SK-N-SH treated with all-trans-retinoic acid at 6 μM for 48 hours (cell line): ENCODE results near the gene HSPA13.

Source experiments
- ATAC-seq: fragments of 200-7000 bp; cut with Tn5 transposase; 3 replicates; pipeline ENCODE4 v1.9.1; 2020; ENCODE audit warnings: mild to moderate bottlenecking, moderate library complexity
- ARNTL ChIP-seq: fragments of 450-650 bp; formaldehyde crosslinking; IDR thresholded peaks from 2 replicates; pipeline ENCODE4 v1.5.0; 2020; ENCODE audit warnings: low read depth, mild to moderate bottlenecking, moderate library complexity, borderline replicate concordance
- BACH2 ChIP-seq: fragments of 250-450 bp; sonication (Bioruptor Pico); IDR thresholded peaks from 2 replicates; pipeline ENCODE4 v1.9.0; 2021; ENCODE audit warnings: mild to moderate bottlenecking, borderline replicate concordance
- CREB5 ChIP-seq: fragments of 250-450 bp; sonication (Bioruptor Pico); IDR thresholded peaks from 2 replicates; pipeline ENCODE4 v1.5.1; 2020; ENCODE audit warnings: low read depth, mild to moderate bottlenecking, moderate library complexity
- CSDC2 ChIP-seq: fragments of 250-450 bp; sonication (Bioruptor Pico); IDR thresholded peaks from 2 replicates; pipeline ENCODE4 v1.5.0; 2020; ENCODE audit warnings: mild to moderate bottlenecking, moderate library complexity
- CSRNP3 ChIP-seq: fragments of 250-450 bp; sonication (Bioruptor Pico); IDR thresholded peaks from 2 replicates; pipeline ENCODE4 v1.5.1; 2021; ENCODE audit warnings: mild to moderate bottlenecking, moderate library complexity
- ESRRG ChIP-seq: fragments of 250-450 bp; sonication (Bioruptor Pico); IDR thresholded peaks from 2 replicates; pipeline ENCODE4 v1.6.1; 2021; ENCODE audit warnings: mild to moderate bottlenecking
- GLIS3 ChIP-seq: fragments of 250-450 bp; sonication (Bioruptor Pico); IDR thresholded peaks from 2 replicates; pipeline ENCODE4 v1.5.0; 2020; ENCODE audit warnings: mild to moderate bottlenecking, moderate library complexity
- ISL1 ChIP-seq: fragments of 250-450 bp; sonication (Bioruptor Pico); IDR thresholded peaks from 2 replicates; pipeline ENCODE4 v2.1.2; 2022; ENCODE audit warnings: mild to moderate bottlenecking, moderate library complexity
- OSR1 ChIP-seq: fragments of 250-450 bp; sonication (Bioruptor Pico); IDR thresholded peaks from 2 replicates; pipeline ENCODE4 v1.8.0; 2022; ENCODE audit warnings: moderate library complexity, mild to moderate bottlenecking, inconsistent platforms
- PATZ1 ChIP-seq: fragments of 250-450 bp; sonication (Bioruptor Pico); IDR thresholded peaks from 2 replicates; pipeline ENCODE4 v1.8.0; 2020; ENCODE audit warnings: mild to moderate bottlenecking, moderate library complexity, borderline replicate concordance
- POU6F1 ChIP-seq: fragments of 250-450 bp; sonication (Bioruptor Pico); IDR thresholded peaks from 2 replicates; pipeline ENCODE4 v1.8.0; 2021; ENCODE audit warnings: low read depth, mild to moderate bottlenecking, moderate library complexity, borderline replicate concordance
- RARB ChIP-seq: fragments of 250-450 bp; sonication (Bioruptor Pico); IDR thresholded peaks from 2 replicates; pipeline ENCODE4 v1.8.0; 2021; ENCODE audit warnings: mild to moderate bottlenecking, moderate library complexity
- SNAI2 ChIP-seq: fragments of 250-450 bp; sonication (Bioruptor Pico); IDR thresholded peaks from 2 replicates; pipeline ENCODE4 v1.5.0; 2020; ENCODE audit warnings: mild to moderate bottlenecking, moderate library complexity
- TCF4 ChIP-seq: fragments of 250-450 bp; sonication (Bioruptor Pico); IDR thresholded peaks from 2 replicates; pipeline ENCODE4 v1.8.0; 2021; ENCODE audit warnings: mild to moderate bottlenecking, moderate library complexity, borderline replicate concordance
- TOX ChIP-seq: fragments of 250-450 bp; sonication (Bioruptor Pico); IDR thresholded peaks from 2 replicates; pipeline ENCODE4 v1.8.0; 2021; ENCODE audit warnings: mild to moderate bottlenecking, moderate library complexity, borderline replicate concordance
- TSHZ2 ChIP-seq: fragments of 250-450 bp; sonication (Bioruptor Pico); IDR thresholded peaks from 2 replicates; pipeline ENCODE4 v1.5.0; 2020; ENCODE audit warnings: mild to moderate bottlenecking, moderate library complexity
- ZC3H10 ChIP-seq: fragments of 250-450 bp; sonication (Bioruptor Pico); IDR thresholded peaks from 2 replicates; pipeline ENCODE4 v1.5.1; 2021; ENCODE audit warnings: mild to moderate bottlenecking, moderate library complexity
- ZFP3 ChIP-seq: fragments of 250-450 bp; sonication (Bioruptor Pico); IDR thresholded peaks from 2 replicates; pipeline ENCODE4 v1.5.0; 2020; ENCODE audit warnings: mild to moderate bottlenecking, moderate library complexity
- ZFP30 ChIP-seq: fragments of 450-650 bp; formaldehyde crosslinking; IDR thresholded peaks from 2 replicates; pipeline ENCODE4 v1.5.0; 2022; ENCODE audit warnings: mild to moderate bottlenecking, moderate library complexity
- ZNF70 ChIP-seq: fragments of 450-650 bp; formaldehyde crosslinking; IDR thresholded peaks from 2 replicates; pipeline ENCODE4 v1.5.0; 2020; ENCODE audit warnings: mild to moderate bottlenecking, moderate library complexity
- ZNF8 ChIP-seq: fragments of 450-650 bp; formaldehyde crosslinking; IDR thresholded peaks from 2 replicates; pipeline ENCODE4 v1.5.0; 2020; ENCODE audit warnings: mild to moderate bottlenecking, moderate library complexity

Gene HSPA13

GRCh38 chr21:14382486-14382834, 486 bp downstream of the HSPA13 start (continued):
- TF ChIP-seq POU6F1 (CRISPR knock-in tag) = no peak
- TF ChIP-seq, all 23 proteins: peak for 0

- ATAC-seq = no peak
- no peak for TF ChIP-seq CSRNP3 (CRISPR knock-in tag)
- no peak for TF ChIP-seq SNAI2
- no peak for TF ChIP-seq BACH2 (CRISPR knock-in tag)
- TF ChIP-seq CSDC2 = no peak
- no peak for TF ChIP-seq TCF4 (CRISPR knock-in tag)
- no peak for TF ChIP-seq ZNF70 (CRISPR knock-in tag)
- no peak for TF ChIP-seq GLIS3 (CRISPR knock-in tag)
- no peak for TF ChIP-seq ZFP3 (CRISPR knock-in tag)
- no peak for TF ChIP-seq ZNF8 (CRISPR knock-in tag)
- TF ChIP-seq TSHZ2 = no peak
- no peak for TF ChIP-seq PATZ1 (CRISPR knock-in tag)
- no peak for TF ChIP-seq ISL1 (CRISPR knock-in tag)
- TF ChIP-seq ZFP30 = no peak
- no peak for TF ChIP-seq RARB
- no peak for TF ChIP-seq ESRRG (CRISPR knock-in tag)
- TF ChIP-seq ZC3H10 = no peak
Measured at GRCh38 chr21:14376854-14377253, 6.1 kb downstream of the HSPA13 start.

- ATAC-seq = no peak
- TF ChIP-seq ZFP30 (no peak), ISL1 (CRISPR knock-in tag) (no peak), ZFP3 (CRISPR knock-in tag) (no peak), ZC3H10 (no peak), POU6F1 (CRISPR knock-in tag) (no peak), CREB5 (no peak), ESRRG (CRISPR knock-in tag) (no peak)
- TF ChIP-seq, all 23 proteins: peak for 0
Measured at GRCh38 chr21:14366998-14367397, 15.9 kb downstream of the HSPA13 start.

GRCh38 chr21:14361958-14362357, 21.0 kb downstream of the HSPA13 start:
- ATAC-seq = no peak
- TF ChIP-seq BACH2 (CRISPR knock-in tag) = no peak
- no peak for TF ChIP-seq CSDC2
- TF ChIP-seq TSHZ2 = no peak
- TF ChIP-seq OSR1 (CRISPR knock-in tag) = no peak
- TF ChIP-seq ZNF8 (CRISPR knock-in tag) = no peak
- no peak for TF ChIP-seq POU6F1 (CRISPR knock-in tag)
- TF ChIP-seq ARNTL (CRISPR knock-in tag) = no peak
- no peak for TF ChIP-seq TOX (CRISPR knock-in tag)
- TF ChIP-seq ZNF70 (CRISPR knock-in tag) = no peak
